CD4-positive, alpha-beta T cell treated with Interleukin-6 for 4 hours (primary cell): ENCODE results near the gene SLC35B3.
"Not testable (repeated sequence)": the region's sequence is repeated elsewhere in the genome, so short reads cannot be mapped to it uniquely, and the experiment has no call there.

ENCODE experiments used
- DNase-seq: peaks from one replicate; pipeline ENCODE4 v3.0.0-alpha.2; 2020; ENCODE audit warnings: mixed read lengths

Gene SLC35B3

GRCh38 chr6:8405946-8406345 is 29.4 kb downstream of the SLC35B3 start:
- not testable (repeated sequence) for DNase-seq

GRCh38 chr6:8402546-8402945 is 32.8 kb downstream of the SLC35B3 start:
- DNase-seq: no peak

GRCh38 chr6:8400663-8401062 is 34.7 kb downstream of the SLC35B3 start:
- DNase-seq: no peak

GRCh38 chr6:8392569-8392968 is 42.8 kb downstream of the SLC35B3 start:
- DNase-seq: no peak

GRCh38 chr6:8391934-8392333 is 43.4 kb downstream of the SLC35B3 start:
- no peak for DNase-seq

GRCh38 chr6:8389036-8389818 is 46.1 kb downstream of the SLC35B3 start:
- DNase-seq: no peak

GRCh38 chr6:8387942-8388437 is 47.4 kb downstream of the SLC35B3 start:
- no peak for DNase-seq

GRCh38 chr6:8383584-8383983 is 51.8 kb downstream of the SLC35B3 start:
- no peak for DNase-seq

- DNase-seq: no peak
Observed at GRCh38 chr6:8382434-8382833, 52.9 kb downstream of the SLC35B3 start.

GRCh38 chr6:8375916-8376315 is 59.4 kb downstream of the SLC35B3 start:
- no peak for DNase-seq
